GM12878 (cell line): Measurements from ENCODE around the gene SLC35E4.

ENCODE experiments used
- ASH2L ChIP-seq: fragments of 300-600, 200-600 bp; sonication (generic); IDR thresholded peaks from 2 replicates; pipeline ENCODE4 v1.6.1; 2017; ENCODE audit warnings: low read depth, mild to moderate bottlenecking, borderline replicate concordance
- BACH1 ChIP-seq: fragments of 450-650 bp; IDR thresholded peaks from 2 replicates; pipeline ENCODE4 v1.6.1; 2017; ENCODE audit warnings: mild to moderate bottlenecking, borderline replicate concordance
- BHLHE40 ChIP-seq, 2 experiments: fragments of 450-650 bp in 1 of 2; IDR thresholded peaks; 2 replicates each; pipeline ENCODE4 v1.6.1; 2011 to 2017; ENCODE audit warnings: low read depth in 2 of 2, borderline replicate concordance in 1 of 2, improper control_type of control experiment in 1 of 2, low read length in 1 of 2, mild to moderate bottlenecking in 1 of 2
- CHD2 ChIP-seq: IDR thresholded peaks from 2 replicates; pipeline ENCODE4 v1.6.1; 2011; ENCODE audit warnings: low read depth, low read length, improper control_type of control experiment, borderline replicate concordance
- EP300 ChIP-seq, 2 experiments: fragments of 150-350 bp in 1 of 2; IDR thresholded peaks; 2 replicates each; pipeline ENCODE4 v1.6.1; 2011 to 2012; ENCODE audit warnings: low read depth in 2 of 2, low read length in 2 of 2, borderline replicate concordance in 1 of 2, improper control_type of control experiment in 1 of 2, inconsistent platforms in 1 of 2; ENCODE audit not compliant: control insufficient read depth in 1 of 2
- ETV6 ChIP-seq, 2 experiments: fragments of 450-650 bp in 1 of 2; IDR thresholded peaks in 1 of 2; conservative IDR thresholded peaks in 1 of 2; 2 replicates each; pipeline ENCODE4 v1.6.1; 2014; ENCODE audit warnings: antibody characterized with exemption in 1 of 2, borderline replicate concordance in 1 of 2, low read depth in 1 of 2, mild to moderate bottlenecking in 1 of 2, moderate library complexity in 1 of 2
- EZH2 ChIP-seq: IDR thresholded peaks from 2 replicates; pipeline ENCODE4 v1.6.1; 2012; ENCODE audit warnings: low read depth, mild to moderate bottlenecking, control low read depth, inconsistent platforms, low read length, borderline replicate concordance; ENCODE audit not compliant: control insufficient read depth
- POLR2A ChIP-seq: IDR thresholded peaks from 2 replicates; pipeline ENCODE4 v1.6.1; 2011; ENCODE audit warnings: low read depth, mild to moderate bottlenecking, low read length
- RCOR1 ChIP-seq: conservative IDR thresholded peaks from 2 replicates; pipeline ENCODE4 v1.6.1; 2012; ENCODE audit warnings: low read depth, low read length, improper control_type of control experiment
- TF ChIP-seq, protein P1 (sequence below): IDR thresholded peaks from 2 replicates; pipeline ENCODE4 v1.6.1; 2012; ENCODE audit warnings: low read depth, low read length, improper control_type of control experiment
- TF ChIP-seq, protein P2 (sequence below): IDR thresholded peaks from 2 replicates; pipeline ENCODE4 v1.6.1; 2011; ENCODE audit warnings: borderline replicate concordance, low read depth, mild to moderate bottlenecking, moderate library complexity, low read length; ENCODE audit not compliant: insufficient read depth, poor library complexity, severe bottlenecking
- TF ChIP-seq, protein P3 (sequence below): IDR thresholded peaks from 2 replicates; pipeline ENCODE4 v1.6.1; 2012; ENCODE audit warnings: improper control_type of control experiment, low read depth, low read length; ENCODE audit not compliant: insufficient replicate concordance
- TF ChIP-seq, protein P4 (sequence below), 3 experiments: IDR thresholded peaks in 2 of 3; conservative IDR thresholded peaks in 1 of 3; 2 replicates each; pipeline ENCODE4 v1.5.1; 2011; ENCODE audit warnings: low read depth in 3 of 3, low read length in 3 of 3, mild to moderate bottlenecking in 3 of 3, control low read depth in 2 of 3, moderate library complexity in 2 of 3, inconsistent platforms in 1 of 3, mixed read lengths in 1 of 3; ENCODE audit not compliant: control insufficient read depth in 2 of 3, insufficient read depth in 1 of 3; ENCODE audit errors: extremely low read depth in 1 of 3

DNA sequence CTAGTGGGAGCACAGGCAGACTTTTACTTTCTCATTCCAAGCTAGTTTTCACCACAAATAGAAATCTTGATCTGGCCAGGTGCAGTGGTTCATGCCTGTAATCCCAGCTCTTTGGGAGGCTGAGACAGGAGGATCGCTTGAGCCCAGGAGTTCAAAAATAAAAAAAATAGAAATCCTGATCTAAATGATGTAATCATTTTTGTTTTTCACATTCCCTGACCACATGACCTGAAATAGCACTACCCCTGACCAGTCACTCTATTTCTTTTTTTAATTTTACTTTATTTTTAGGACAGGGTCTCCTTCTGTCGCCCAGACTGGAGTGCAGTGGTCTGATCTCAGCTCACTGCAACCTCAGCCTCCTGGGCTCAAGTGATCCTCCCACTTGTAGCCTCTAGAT is 30.9 kb upstream of the SLC35E4 start:
- no peak for TF ChIP-seq EZH2
- TF ChIP-seq ETV6 (conservative IDR thresholded peaks at IDR 0.05 in 1 of 2, IDR thresholded peaks at IDR 0.05 in 1 of 2; ENCODE audit: borderline replicate concordance in 1 of 2, low read depth in 1 of 2), result no peak
- TF ChIP-seq, protein P1, sequence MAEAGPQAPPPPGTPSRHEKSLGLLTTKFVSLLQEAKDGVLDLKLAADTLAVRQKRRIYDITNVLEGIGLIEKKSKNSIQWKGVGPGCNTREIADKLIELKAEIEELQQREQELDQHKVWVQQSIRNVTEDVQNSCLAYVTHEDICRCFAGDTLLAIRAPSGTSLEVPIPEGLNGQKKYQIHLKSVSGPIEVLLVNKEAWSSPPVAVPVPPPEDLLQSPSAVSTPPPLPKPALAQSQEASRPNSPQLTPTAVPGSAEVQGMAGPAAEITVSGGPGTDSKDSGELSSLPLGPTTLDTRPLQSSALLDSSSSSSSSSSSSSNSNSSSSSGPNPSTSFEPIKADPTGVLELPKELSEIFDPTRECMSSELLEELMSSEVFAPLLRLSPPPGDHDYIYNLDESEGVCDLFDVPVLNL, result no peak
- TF ChIP-seq BACH1, result no peak
- no peak for TF ChIP-seq POLR2A
- TF ChIP-seq, protein P2, sequence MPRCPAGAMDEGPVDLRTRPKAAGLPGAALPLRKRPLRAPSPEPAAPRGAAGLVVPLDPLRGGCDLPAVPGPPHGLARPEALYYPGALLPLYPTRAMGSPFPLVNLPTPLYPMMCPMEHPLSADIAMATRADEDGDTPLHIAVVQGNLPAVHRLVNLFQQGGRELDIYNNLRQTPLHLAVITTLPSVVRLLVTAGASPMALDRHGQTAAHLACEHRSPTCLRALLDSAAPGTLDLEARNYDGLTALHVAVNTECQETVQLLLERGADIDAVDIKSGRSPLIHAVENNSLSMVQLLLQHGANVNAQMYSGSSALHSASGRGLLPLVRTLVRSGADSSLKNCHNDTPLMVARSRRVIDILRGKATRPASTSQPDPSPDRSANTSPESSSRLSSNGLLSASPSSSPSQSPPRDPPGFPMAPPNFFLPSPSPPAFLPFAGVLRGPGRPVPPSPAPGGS, result no peak
- TF ChIP-seq, protein P3, sequence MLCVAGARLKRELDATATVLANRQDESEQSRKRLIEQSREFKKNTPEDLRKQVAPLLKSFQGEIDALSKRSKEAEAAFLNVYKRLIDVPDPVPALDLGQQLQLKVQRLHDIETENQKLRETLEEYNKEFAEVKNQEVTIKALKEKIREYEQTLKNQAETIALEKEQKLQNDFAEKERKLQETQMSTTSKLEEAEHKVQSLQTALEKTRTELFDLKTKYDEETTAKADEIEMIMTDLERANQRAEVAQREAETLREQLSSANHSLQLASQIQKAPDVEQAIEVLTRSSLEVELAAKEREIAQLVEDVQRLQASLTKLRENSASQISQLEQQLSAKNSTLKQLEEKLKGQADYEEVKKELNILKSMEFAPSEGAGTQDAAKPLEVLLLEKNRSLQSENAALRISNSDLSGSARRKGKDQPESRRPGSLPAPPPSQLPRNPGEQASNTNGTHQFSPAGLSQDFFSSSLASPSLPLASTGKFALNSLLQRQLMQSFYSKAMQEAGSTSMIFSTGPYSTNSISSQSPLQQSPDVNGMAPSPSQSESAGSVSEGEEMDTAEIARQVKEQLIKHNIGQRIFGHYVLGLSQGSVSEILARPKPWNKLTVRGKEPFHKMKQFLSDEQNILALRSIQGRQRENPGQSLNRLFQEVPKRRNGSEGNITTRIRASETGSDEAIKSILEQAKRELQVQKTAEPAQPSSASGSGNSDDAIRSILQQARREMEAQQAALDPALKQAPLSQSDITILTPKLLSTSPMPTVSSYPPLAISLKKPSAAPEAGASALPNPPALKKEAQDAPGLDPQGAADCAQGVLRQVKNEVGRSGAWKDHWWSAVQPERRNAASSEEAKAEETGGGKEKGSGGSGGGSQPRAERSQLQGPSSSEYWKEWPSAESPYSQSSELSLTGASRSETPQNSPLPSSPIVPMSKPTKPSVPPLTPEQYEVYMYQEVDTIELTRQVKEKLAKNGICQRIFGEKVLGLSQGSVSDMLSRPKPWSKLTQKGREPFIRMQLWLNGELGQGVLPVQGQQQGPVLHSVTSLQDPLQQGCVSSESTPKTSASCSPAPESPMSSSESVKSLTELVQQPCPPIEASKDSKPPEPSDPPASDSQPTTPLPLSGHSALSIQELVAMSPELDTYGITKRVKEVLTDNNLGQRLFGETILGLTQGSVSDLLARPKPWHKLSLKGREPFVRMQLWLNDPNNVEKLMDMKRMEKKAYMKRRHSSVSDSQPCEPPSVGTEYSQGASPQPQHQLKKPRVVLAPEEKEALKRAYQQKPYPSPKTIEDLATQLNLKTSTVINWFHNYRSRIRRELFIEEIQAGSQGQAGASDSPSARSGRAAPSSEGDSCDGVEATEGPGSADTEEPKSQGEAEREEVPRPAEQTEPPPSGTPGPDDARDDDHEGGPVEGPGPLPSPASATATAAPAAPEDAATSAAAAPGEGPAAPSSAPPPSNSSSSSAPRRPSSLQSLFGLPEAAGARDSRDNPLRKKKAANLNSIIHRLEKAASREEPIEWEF, result no peak
- TF ChIP-seq, protein P4, sequence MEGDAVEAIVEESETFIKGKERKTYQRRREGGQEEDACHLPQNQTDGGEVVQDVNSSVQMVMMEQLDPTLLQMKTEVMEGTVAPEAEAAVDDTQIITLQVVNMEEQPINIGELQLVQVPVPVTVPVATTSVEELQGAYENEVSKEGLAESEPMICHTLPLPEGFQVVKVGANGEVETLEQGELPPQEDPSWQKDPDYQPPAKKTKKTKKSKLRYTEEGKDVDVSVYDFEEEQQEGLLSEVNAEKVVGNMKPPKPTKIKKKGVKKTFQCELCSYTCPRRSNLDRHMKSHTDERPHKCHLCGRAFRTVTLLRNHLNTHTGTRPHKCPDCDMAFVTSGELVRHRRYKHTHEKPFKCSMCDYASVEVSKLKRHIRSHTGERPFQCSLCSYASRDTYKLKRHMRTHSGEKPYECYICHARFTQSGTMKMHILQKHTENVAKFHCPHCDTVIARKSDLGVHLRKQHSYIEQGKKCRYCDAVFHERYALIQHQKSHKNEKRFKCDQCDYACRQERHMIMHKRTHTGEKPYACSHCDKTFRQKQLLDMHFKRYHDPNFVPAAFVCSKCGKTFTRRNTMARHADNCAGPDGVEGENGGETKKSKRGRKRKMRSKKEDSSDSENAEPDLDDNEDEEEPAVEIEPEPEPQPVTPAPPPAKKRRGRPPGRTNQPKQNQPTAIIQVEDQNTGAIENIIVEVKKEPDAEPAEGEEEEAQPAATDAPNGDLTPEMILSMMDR (IDR thresholded peaks at IDR 0.05 in 2 of 3, conservative IDR thresholded peaks at IDR 0.05 in 1 of 3; ENCODE audit: control insufficient read depth in 2 of 3, extremely low read depth in 1 of 3, insufficient read depth in 1 of 3, low read depth in 3 of 3, low read length in 3 of 3), result no peak
- no peak for TF ChIP-seq CHD2
- no peak for TF ChIP-seq BHLHE40 (IDR thresholded peaks at IDR 0.05; ENCODE audit: borderline replicate concordance in 1 of 2, low read depth in 2 of 2, low read length in 1 of 2)
- no peak for TF ChIP-seq RCOR1
- no peak for TF ChIP-seq ASH2L
- TF ChIP-seq EP300 (IDR thresholded peaks at IDR 0.05; ENCODE audit: borderline replicate concordance in 1 of 2, control insufficient read depth in 1 of 2, low read depth in 2 of 2, low read length in 2 of 2), result no peak
